ENCODE results near the gene CRTAP. TPM values are rescaled to one million over a fixed set of nuclear protein-coding genes. Genes with fewer than 3 reads are reported as not detected.
"Not testable (repeated sequence)": the region's sequence is repeated elsewhere in the genome, so short reads cannot be mapped to it uniquely, and the experiment has no call there.

CRTAP gene
- total and polyA plus RNA-seq, 8 donors: 228 to 248 (median 239) TPM

DNA sequence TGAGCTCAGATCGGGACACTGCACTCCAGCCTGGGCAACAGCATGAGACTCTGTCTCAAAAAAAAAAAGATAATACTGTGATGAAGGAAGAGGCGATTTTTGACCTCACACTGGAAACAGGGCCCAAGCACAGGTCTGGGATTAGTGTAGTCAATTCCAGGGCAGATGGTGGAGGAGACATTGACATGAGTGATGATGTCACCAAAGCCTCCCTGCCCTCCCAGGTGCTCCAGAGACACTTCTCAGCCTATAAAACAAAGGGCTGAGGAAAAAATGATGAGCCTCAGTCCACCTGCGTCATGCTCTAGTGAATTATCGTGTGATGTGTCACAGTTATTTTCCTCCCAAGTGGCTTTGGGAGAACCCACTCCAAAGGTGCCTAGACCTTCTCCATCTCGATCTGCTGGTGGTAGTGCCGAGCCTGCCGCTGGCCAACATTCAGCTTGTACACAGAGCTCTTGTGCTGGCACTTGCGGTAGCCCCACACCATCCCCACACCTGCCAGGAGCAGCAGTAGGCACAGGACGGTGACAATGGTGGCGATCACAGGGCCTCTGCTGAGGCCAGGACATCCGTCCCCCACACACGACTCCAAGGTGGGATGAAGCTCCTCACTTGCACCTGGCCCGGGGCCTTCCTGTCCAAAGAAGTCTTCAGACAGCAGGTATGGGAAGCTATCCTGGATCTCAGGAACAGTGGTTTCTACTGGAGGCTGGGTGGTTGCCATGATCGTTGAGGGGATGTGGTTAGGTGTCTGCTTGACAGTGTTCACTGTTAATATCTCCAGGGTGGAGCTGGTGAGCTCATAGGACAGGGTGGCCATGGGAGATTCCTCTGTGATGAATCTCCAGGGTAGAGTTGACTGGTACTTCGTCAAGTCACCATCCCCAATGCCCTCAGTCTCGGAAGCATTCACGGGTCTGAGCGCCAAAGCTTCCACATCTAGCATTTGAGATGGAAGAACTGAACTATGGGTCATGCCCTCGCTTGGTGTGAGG, 38.8 kb downstream of the CRTAP start:
- Histone ChIP-seq H3K27me3 (no peaks in the 10 kb centered on the region), H3K36me3 (no peaks in the 10 kb centered on the region), H3K9me3 (no peaks in the 10 kb centered on the region), H3K27ac (no peak overlapping the region), H3K4me1 (peaks cover 0 to 12% of the 10 kb centered on the region in 2 donors), H3K4me3 (no peak overlapping the region)
- TF ChIP-seq, protein P1, sequence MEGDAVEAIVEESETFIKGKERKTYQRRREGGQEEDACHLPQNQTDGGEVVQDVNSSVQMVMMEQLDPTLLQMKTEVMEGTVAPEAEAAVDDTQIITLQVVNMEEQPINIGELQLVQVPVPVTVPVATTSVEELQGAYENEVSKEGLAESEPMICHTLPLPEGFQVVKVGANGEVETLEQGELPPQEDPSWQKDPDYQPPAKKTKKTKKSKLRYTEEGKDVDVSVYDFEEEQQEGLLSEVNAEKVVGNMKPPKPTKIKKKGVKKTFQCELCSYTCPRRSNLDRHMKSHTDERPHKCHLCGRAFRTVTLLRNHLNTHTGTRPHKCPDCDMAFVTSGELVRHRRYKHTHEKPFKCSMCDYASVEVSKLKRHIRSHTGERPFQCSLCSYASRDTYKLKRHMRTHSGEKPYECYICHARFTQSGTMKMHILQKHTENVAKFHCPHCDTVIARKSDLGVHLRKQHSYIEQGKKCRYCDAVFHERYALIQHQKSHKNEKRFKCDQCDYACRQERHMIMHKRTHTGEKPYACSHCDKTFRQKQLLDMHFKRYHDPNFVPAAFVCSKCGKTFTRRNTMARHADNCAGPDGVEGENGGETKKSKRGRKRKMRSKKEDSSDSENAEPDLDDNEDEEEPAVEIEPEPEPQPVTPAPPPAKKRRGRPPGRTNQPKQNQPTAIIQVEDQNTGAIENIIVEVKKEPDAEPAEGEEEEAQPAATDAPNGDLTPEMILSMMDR (IDR thresholded peaks at IDR 0.05): no peak
- no peak for ATAC-seq
- no peak for DNase-seq
- intact Hi-C loops (cut with DNase I): no loop called here

DNA sequence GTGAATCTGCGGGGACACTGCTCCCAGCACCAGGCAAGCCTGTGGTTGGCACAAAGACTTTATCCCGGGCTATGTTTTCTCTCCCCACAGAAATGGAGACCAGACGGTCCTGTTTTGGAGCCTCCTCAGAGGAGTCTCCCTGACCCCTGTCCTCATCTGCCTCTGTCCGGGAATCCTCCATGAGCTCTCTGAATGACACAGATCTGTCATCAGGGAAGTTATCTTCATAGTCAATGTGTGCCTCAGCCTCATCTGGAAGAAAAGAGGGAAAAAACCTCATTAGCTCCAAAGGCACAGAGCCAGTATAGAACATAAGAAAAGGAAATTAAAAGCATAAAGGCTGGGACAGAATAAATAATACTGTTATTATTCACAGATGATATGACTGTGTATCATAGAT, 40.0 kb downstream of the CRTAP start:
- Histone ChIP-seq H3K9me3 (no peaks in the 10 kb centered on the region), H3K4me3 (no peak overlapping the region), H3K36me3 (no peaks in the 10 kb centered on the region), H3K27me3 (no peaks in the 10 kb centered on the region), H3K27ac (no peak overlapping the region), H3K4me1 (peaks cover 0 to 8% of the 10 kb centered on the region in 2 donors)
- intact Hi-C loops (cut with DNase I): no loop called here
- ATAC-seq (no peak), DNase-seq (no peak)
- TF ChIP-seq, protein P1 (IDR thresholded peaks at IDR 0.05): no peak

DNA sequence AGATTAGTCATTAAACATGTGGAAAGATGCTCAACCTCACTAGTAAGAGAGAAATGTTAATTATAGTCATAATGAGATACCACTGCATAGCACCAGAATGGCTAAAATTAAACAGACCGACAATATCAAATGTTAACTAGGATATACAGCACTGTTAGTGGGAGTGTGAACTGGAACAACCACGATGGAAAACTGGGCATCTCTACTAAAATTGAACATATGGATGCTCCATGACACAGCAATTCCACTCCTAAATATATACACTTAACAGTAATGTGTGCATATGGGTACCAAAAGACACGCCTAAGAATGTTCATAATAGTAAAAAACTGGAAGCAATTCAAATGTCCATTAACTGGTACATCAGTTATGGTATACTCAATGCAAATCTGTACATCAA, 41.5 kb downstream of the CRTAP start:
- TF ChIP-seq, protein P1 (IDR thresholded peaks at IDR 0.05): no peak
- Histone ChIP-seq H3K9me3 (no peaks in the 10 kb centered on the region), H3K4me3 (no peak overlapping the region), H3K4me1 (no peaks in the 10 kb centered on the region), H3K27ac (no peak overlapping the region), H3K36me3 (no peaks in the 10 kb centered on the region), H3K27me3 (no peaks in the 10 kb centered on the region)
- ATAC-seq: no peak
- intact Hi-C loops (cut with DNase I): no loop called here
- DNase-seq: no peak

DNA sequence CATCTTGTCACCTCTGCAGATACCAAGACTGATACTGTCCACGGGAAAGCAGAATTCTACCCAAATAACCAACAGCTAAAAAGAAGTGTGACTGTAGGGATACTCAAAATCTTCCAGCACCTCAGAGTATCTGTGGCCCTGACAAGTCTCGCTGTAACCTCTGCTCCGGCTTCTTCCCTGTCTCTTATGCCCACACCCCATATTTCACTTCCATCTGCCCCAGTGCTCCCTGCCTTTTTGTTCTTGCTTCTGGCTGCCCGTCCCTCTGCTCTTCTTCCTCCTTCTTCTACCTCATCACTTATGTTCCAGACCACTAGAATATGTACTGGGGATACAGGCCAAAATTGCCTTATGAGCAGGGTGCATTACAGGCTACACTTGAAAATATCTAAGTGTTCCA, 45.4 kb downstream of the CRTAP start:
- Histone ChIP-seq H3K36me3 (no peaks in the 10 kb centered on the region), H3K27me3 (no peaks in the 10 kb centered on the region), H3K4me1 (no peaks in the 10 kb centered on the region), H3K9me3 (no peaks in the 10 kb centered on the region), H3K4me3 (no peak overlapping the region), H3K27ac (no peak overlapping the region)
- no peak for ATAC-seq
- intact Hi-C loops (cut with DNase I): no loop called here
- TF ChIP-seq, protein P1 (IDR thresholded peaks at IDR 0.05): no peak
- no peak for DNase-seq

DNA sequence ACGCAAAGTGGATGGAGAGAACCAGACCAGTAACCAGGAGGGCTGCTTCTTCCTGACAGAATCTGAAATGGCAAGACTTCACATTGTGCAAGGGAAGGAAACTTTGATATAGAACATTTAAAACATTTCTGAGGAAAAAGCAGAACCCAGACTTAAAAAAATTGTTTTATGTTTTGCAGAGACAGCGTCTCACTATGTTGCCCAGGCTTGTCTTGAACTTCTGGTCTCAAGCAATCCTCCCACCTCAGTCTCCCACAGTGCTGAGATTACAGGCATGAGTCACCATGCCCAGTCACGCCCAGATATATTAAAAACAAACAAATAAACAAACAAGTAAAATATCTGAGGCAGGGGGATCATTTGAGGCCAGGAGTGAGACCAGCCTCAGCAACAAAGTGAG, 46.2 kb downstream of the CRTAP start:
- TF ChIP-seq, protein P1 (IDR thresholded peaks at IDR 0.05): no peak
- no peak for ATAC-seq

DNA sequence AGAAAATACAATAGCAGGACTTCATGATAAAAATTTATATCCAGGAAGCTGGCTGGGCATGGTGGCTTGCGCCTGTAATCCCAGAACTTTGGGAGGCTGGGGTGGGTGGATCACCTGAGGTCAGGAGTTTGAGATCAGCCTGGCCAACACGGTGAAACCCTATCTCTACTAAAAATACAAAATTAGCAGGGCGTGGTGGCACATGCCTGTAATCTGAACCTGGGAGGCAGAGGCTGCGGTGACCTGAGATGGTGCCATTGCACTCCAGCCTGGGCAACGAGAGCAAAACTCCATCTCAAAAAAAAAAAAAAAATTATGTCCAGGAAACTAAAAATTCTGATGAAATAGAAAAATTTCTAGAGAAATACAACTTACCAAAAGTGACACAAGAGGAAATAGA, 48.8 kb downstream of the CRTAP start:
- H3K36me3 ChIP-seq; H3K27me3 ChIP-seq; intact Hi-C loops (cut with DNase I); H3K27ac ChIP-seq; H3K4me1 ChIP-seq; H3K9me3 ChIP-seq; DNase-seq; H3K4me3 ChIP-seq; ATAC-seq: not testable (repeated sequence)

More for the DNA sequence above, 46.2 kb downstream of the CRTAP start:
- Histone ChIP-seq H3K27ac (no peak overlapping the region), H3K4me3 (no peak overlapping the region), H3K36me3 (no peaks in the 10 kb centered on the region), H3K27me3 (no peaks in the 10 kb centered on the region), H3K4me1 (no peaks in the 10 kb centered on the region), H3K9me3 (no peaks in the 10 kb centered on the region)
- DNase-seq: no peak
- intact Hi-C loops (cut with DNase I): no loop called here
